GM12892 (cell line): ENCODE measurements around the gene RPL19.

Experiments used
- POLR2A ChIP-seq: IDR thresholded peaks from 2 replicates; pipeline ENCODE4 v1.6.1; 2011; ENCODE audit warnings: low read depth, low read length, control low read depth
- POLR2AphosphoS5 ChIP-seq: IDR thresholded peaks from 2 replicates; pipeline ENCODE4 v1.6.1; 2011; ENCODE audit warnings: low read depth, low read length, control low read depth
- TAF1 ChIP-seq: IDR thresholded peaks from 2 replicates; pipeline ENCODE4 v1.6.1; 2011; ENCODE audit warnings: low read depth, mild to moderate bottlenecking, control low read depth, low read length, borderline replicate concordance

- TF ChIP-seq POLR2A, result no peak
- TF ChIP-seq POLR2AphosphoS5, result no peak
- TF ChIP-seq TAF1, result no peak
Observed at GRCh38 chr17:39174920-39175694, 25.0 kb upstream of the RPL19 start.
